ENCODE measurements around the gene SOST. TPM values are rescaled to one million over a fixed set of nuclear protein-coding genes. Genes with fewer than 3 reads are reported as not detected.

SOST gene
- total RNA-seq, 1 experiment from 2014 or later = not detected

DNA sequence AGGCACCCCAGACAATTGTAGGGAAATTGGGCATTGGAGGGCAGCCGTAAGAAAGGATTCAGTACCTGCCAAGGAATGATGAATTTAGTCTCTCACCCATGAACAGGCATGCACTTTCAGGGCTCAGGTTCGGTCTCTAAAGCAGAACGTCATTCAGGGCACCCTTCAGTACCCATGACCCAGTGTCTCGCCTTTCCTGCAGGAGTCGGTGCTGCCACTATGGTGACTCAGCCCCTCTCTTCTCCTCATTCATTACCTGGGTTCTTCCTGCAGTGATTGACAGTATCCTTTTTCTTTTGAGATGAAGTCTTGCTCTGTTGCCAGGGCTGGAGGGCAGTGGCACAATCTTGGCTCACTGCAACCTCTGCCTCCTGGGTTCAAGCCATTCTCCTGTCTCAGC, 8.4 kb downstream of the SOST start:
- peak in 1 of 2 experiments; percentile 17 for DNase-seq

GRCh38 chr17:43745541-43745940, 13.1 kb downstream of the SOST start:
- Histone ChIP-seq H3K36me3 (ENCODE audit: low read depth) (no peaks in the 10 kb centered on the region), H3K27me3 (ENCODE audit: insufficient read depth, low read depth) (no peaks in the 10 kb centered on the region), H3F3A (ENCODE audit: insufficient read depth, low read depth) (peaks cover 8% of the 10 kb centered on the region; the same call in 1 of the 2 replicates), H3K4me2 (no peak overlapping the region), H4K20me1 (ENCODE audit: insufficient read depth) (no peaks in the 10 kb centered on the region), H3K4me3 (no peak overlapping the region), H3K27ac (no peak overlapping the region), H2AFZ (no peak overlapping the region), H3K9me3 (ENCODE audit: insufficient read depth, low read depth) (0 out of 2 replicates have a peak, but pooled peaks cover 4% of the 10 kb centered on the region), H3K4me1 (replicated peaks; ENCODE audit: insufficient read depth) (peaks cover 17% of the 10 kb centered on the region), H3K79me2 (ENCODE audit: low read depth) (no peaks in the 10 kb centered on the region), H3K9me2 (ENCODE audit: insufficient read depth) (no peaks in the 10 kb centered on the region)
- CTCF ChIA-PET = no interaction called here
- BruUV-seq (replicated peaks) = no TSS peak
- no peak for DNase-seq
- TF ChIP-seq, protein P1, sequence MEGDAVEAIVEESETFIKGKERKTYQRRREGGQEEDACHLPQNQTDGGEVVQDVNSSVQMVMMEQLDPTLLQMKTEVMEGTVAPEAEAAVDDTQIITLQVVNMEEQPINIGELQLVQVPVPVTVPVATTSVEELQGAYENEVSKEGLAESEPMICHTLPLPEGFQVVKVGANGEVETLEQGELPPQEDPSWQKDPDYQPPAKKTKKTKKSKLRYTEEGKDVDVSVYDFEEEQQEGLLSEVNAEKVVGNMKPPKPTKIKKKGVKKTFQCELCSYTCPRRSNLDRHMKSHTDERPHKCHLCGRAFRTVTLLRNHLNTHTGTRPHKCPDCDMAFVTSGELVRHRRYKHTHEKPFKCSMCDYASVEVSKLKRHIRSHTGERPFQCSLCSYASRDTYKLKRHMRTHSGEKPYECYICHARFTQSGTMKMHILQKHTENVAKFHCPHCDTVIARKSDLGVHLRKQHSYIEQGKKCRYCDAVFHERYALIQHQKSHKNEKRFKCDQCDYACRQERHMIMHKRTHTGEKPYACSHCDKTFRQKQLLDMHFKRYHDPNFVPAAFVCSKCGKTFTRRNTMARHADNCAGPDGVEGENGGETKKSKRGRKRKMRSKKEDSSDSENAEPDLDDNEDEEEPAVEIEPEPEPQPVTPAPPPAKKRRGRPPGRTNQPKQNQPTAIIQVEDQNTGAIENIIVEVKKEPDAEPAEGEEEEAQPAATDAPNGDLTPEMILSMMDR (conservative IDR thresholded peaks at IDR 0.05) = no peak
- TF ChIP-seq EZH2 (IDR thresholded peaks at IDR 0.05; ENCODE audit: low read depth) = no peak
- POLR2A ChIA-PET (ENCODE audit: unreplicated experiment) = interaction anchor here (0.5 kb wide), 1 partner anchor 97 kb away, joined by 36 read pairs; no protein-coding TSS in a partner anchor
- intact Hi-C loops (cut with micrococcal nuclease; ENCODE audit: unreplicated experiment) = no loop called here

More for the DNA sequence above, 8.4 kb downstream of the SOST start:
- Histone ChIP-seq H3K4me3 (peak overlapping the region; percentile 3; the same call in 1 of the 2 replicates), H3K27ac (peak overlapping the region; percentile 41), H3F3A (ENCODE audit: insufficient read depth, low read depth) (peaks cover 24% of the 10 kb centered on the region; the same call in 1 of the 2 replicates), H3K27me3 (ENCODE audit: insufficient read depth, low read depth) (no peaks in the 10 kb centered on the region), H4K20me1 (ENCODE audit: insufficient read depth) (no peaks in the 10 kb centered on the region), H3K9me2 (ENCODE audit: insufficient read depth) (no peaks in the 10 kb centered on the region), H3K9me3 (ENCODE audit: insufficient read depth, low read depth) (no peaks in the 10 kb centered on the region), H3K4me1 (replicated peaks; ENCODE audit: insufficient read depth) (peaks cover 42% of the 10 kb centered on the region), H3K36me3 (ENCODE audit: low read depth) (no peaks in the 10 kb centered on the region), H3K79me2 (ENCODE audit: low read depth) (no peaks in the 10 kb centered on the region), H3K4me2 (peak overlapping the region; percentile 56), H2AFZ (0 out of 2 replicates have a peak overlapping the region, but pooled peaks have one; percentile 29)
- BruUV-seq (replicated peaks) = no TSS peak
- CTCF ChIA-PET = interaction anchor here (0.6 to 1.3 kb wide), 2 partner anchors 10 to 1411 kb away, joined by 3 to 5 read pairs; no protein-coding TSS in a partner anchor
- intact Hi-C loops (cut with micrococcal nuclease; ENCODE audit: unreplicated experiment) = no loop called here
- TF ChIP-seq, protein P1 (conservative IDR thresholded peaks at IDR 0.05) = no peak
- TF ChIP-seq EZH2 (IDR thresholded peaks at IDR 0.05; ENCODE audit: low read depth) = no peak
- POLR2A ChIA-PET (ENCODE audit: unreplicated experiment) = no interaction called here

DNA sequence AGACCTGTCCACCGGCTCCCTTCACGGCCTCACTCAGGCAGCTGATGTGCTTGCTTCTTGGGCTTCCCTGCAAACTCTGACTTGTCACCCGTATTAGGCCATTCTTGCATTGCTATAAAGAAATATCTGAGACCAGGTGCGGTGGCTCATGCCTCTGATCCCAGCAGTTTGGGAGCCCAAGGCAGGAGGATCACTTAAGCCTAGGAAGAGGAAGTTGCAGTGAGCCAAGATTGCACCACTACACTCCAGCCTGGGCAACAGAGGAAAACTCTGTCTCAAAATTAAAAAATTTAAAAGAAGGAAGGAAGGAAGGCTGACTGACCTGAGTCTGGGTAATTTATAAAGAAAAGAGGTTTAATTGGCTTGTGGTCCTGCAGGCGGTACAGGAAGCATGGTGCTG, 17.0 kb downstream of the SOST start:
- Histone ChIP-seq H3K79me2 (ENCODE audit: low read depth) (no peaks in the 10 kb centered on the region), H4K20me1 (ENCODE audit: insufficient read depth) (no peaks in the 10 kb centered on the region), H3K4me2 (no peak overlapping the region), H2AFZ (no peak overlapping the region), H3K27me3 (ENCODE audit: insufficient read depth, low read depth) (no peaks in the 10 kb centered on the region), H3K4me3 (no peak overlapping the region), H3K4me1 (replicated peaks; ENCODE audit: insufficient read depth) (peaks cover 8% of the 10 kb centered on the region), H3K9me3 (ENCODE audit: insufficient read depth, low read depth) (0 out of 2 replicates have a peak, but pooled peaks cover 4% of the 10 kb centered on the region), H3K36me3 (ENCODE audit: low read depth) (no peaks in the 10 kb centered on the region), H3F3A (ENCODE audit: insufficient read depth, low read depth) (no peaks in the 10 kb centered on the region), H3K27ac (no peak overlapping the region), H3K9me2 (ENCODE audit: insufficient read depth) (no peaks in the 10 kb centered on the region)
- POLR2A ChIA-PET (ENCODE audit: unreplicated experiment) = no interaction called here
- intact Hi-C loops (cut with micrococcal nuclease; ENCODE audit: unreplicated experiment) = no loop called here
- TF ChIP-seq, protein P1 (conservative IDR thresholded peaks at IDR 0.05) = no peak
- TF ChIP-seq EZH2 (IDR thresholded peaks at IDR 0.05; ENCODE audit: low read depth) = no peak
- no TSS peak for BruUV-seq (replicated peaks)
- CTCF ChIA-PET = no interaction called here
- no peak for DNase-seq
